ENCODE measurements around the gene PADI1. TPM values are rescaled to one million over a fixed set of nuclear protein-coding genes. Genes with fewer than 3 reads are reported as not detected.

Gene PADI1
- total RNA-seq, 1 donor from 2014 or later, result not detected

DNA sequence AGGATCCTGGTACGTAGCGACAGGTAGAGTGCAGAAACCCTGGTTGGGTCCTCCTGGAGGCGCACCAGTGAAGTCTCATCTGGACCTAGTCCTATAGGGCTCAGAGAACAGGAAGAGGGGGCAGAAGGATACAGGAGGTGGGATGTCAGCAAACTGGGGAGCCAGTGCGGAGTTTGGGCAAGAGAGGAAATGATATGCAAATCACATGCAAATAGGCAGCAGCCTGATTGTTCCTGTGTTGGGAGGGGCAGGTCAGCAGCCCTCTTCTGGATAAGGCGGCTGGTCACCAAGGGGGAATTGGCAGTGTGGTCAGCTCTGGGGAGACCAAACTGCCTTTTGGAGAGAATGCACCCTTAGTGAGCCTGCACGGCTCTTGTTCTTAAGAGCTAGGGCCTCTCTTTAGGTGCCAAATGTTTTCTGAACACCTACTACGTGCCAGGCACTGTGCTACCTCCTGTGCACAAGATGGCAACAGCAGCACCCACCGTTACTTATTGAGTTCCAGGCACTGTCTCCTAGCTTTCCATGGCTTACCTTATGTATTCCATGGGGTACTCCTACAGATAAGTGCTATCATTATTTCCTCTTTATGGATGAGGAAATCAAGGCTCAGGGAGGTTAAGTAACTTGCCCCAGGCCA is 25.9 kb downstream of the PADI1 start:
- H3K36me3 ChIP-seq, result no peaks in the 10 kb centered on the region
- H3K27me3 ChIP-seq, result no peaks in the 10 kb centered on the region
- peaks cover 0 to 4% of the 10 kb centered on the region in 2 donors for H3K4me1 ChIP-seq
- H3K9me3 ChIP-seq, result no peaks in the 10 kb centered on the region
- no peak for DNase-seq (ENCODE audit: low spot score in 2 of 2)
- TF ChIP-seq, protein P1, sequence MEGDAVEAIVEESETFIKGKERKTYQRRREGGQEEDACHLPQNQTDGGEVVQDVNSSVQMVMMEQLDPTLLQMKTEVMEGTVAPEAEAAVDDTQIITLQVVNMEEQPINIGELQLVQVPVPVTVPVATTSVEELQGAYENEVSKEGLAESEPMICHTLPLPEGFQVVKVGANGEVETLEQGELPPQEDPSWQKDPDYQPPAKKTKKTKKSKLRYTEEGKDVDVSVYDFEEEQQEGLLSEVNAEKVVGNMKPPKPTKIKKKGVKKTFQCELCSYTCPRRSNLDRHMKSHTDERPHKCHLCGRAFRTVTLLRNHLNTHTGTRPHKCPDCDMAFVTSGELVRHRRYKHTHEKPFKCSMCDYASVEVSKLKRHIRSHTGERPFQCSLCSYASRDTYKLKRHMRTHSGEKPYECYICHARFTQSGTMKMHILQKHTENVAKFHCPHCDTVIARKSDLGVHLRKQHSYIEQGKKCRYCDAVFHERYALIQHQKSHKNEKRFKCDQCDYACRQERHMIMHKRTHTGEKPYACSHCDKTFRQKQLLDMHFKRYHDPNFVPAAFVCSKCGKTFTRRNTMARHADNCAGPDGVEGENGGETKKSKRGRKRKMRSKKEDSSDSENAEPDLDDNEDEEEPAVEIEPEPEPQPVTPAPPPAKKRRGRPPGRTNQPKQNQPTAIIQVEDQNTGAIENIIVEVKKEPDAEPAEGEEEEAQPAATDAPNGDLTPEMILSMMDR (IDR thresholded peaks at IDR 0.05), result no peak
- no peak overlapping the region for H3K27ac ChIP-seq
- intact Hi-C loops (cut with DNase I), result no loop called here
- no peak overlapping the region for H3K4me3 ChIP-seq

DNA sequence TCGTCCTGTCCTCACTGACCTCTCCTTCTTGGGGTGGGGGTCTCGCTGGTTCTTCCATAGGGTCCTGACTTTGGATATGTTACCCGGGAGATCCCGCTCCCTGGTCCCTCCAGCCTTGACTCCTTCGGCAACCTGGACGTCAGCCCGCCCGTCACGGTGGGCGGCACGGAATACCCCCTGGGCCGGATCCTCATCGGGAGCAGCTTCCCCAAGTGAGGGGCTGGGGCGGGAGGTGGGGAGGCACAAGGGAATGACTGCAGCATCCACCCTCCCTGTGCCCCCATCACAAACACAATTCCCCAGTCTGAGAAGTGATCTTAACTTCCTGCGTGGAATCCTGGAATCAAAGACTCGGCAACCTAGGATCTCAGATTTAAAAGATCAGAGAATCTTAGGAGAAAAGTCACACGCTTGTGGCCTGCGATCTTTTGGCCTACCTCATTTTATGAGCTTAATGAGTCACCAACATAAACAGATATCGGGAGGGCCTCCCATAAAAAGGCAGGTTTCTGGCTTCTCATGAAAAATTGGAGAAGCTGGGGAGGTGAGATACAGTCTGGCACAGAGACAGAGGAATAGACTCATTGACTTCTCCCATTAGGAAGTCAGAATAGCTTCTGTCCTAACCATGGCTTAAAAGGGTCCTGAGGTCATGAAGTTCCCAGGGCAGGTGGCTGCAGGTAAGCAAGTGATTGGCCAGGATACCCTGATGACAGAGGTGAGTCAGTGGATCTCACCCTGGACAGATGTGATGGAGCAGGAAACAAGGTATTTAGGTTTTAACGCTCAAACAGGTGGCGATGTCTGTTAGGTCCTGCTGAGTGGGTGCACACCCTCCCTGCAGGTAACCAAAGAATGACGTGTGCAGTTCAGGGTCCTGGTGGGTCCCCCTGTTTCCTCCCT is 28.1 kb downstream of the PADI1 start:
- intact Hi-C loops (cut with DNase I), result no loop called here
- no peaks in the 10 kb centered on the region for H3K27me3 ChIP-seq
- TF ChIP-seq, protein P1 (IDR thresholded peaks at IDR 0.05), result no peak
- H3K4me3 ChIP-seq, result no peak overlapping the region
- no peak for DNase-seq (ENCODE audit: low spot score in 2 of 2)
- H3K27ac ChIP-seq, result no peak overlapping the region
- no peaks in the 10 kb centered on the region for H3K9me3 ChIP-seq
- peaks cover 0 to 4% of the 10 kb centered on the region in 2 donors for H3K4me1 ChIP-seq
- H3K36me3 ChIP-seq, result no peaks in the 10 kb centered on the region

DNA sequence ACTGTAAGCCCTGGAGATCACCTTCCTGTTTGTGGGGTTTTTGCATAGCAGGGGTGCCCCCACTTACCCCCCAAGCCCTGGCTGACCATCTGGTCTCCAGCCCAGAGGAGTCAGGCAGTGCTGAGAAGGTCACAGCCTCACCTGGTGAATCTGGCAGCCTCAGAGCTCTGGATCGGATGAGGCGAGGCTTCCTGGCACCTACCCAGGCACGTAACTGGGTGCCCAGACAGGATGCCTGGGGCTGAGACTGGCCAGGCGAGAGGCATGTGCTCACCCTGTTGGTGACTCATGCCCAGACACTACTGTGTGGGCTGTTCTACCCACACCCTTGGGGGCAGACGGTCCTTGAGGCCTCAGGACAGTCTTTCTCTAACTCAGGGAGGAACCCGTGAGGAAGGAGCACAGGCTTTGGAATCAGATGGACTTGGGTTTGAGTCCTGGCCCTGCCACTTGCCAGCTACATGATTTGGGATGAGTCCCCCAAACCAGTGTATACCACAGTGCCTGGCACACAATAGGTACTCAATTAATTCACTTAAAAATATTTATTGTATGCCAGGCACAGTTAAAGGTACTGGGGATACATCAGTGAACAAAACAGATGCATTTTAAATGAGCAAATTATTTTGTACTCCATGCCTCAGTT is 28.9 kb downstream of the PADI1 start:
- TF ChIP-seq, protein P1 (IDR thresholded peaks at IDR 0.05), result no peak
- Histone ChIP-seq H3K27me3 (no peaks in the 10 kb centered on the region), H3K9me3 (no peaks in the 10 kb centered on the region), H3K4me1 (peaks cover 0 to 4% of the 10 kb centered on the region in 2 donors), H3K36me3 (no peaks in the 10 kb centered on the region), H3K27ac (no peak overlapping the region), H3K4me3 (no peak overlapping the region)
- intact Hi-C loops (cut with DNase I), result no loop called here
- DNase-seq (ENCODE audit: low spot score in 2 of 2), result peak; percentile 30 to 66

DNA sequence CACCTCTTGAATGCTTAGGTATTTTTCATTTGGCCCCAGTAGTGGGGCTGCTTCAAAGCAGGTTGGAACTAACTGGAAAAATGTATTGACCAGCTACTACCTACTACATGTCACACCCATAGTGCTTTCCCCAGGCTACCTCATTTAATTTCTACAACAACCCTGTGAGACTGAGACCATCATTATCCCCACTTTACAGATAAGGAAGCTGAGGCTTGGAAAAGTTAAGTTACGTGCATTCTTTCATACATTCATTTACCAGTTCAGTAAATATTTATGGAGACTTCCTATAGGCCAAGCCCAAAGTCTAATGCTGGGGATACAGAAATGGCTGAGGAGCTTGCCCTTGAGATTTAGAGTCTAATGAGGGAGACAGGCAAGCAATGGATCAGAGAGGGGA is 29.5 kb downstream of the PADI1 start:
- TF ChIP-seq, protein P1 (IDR thresholded peaks at IDR 0.05), result no peak

DNA sequence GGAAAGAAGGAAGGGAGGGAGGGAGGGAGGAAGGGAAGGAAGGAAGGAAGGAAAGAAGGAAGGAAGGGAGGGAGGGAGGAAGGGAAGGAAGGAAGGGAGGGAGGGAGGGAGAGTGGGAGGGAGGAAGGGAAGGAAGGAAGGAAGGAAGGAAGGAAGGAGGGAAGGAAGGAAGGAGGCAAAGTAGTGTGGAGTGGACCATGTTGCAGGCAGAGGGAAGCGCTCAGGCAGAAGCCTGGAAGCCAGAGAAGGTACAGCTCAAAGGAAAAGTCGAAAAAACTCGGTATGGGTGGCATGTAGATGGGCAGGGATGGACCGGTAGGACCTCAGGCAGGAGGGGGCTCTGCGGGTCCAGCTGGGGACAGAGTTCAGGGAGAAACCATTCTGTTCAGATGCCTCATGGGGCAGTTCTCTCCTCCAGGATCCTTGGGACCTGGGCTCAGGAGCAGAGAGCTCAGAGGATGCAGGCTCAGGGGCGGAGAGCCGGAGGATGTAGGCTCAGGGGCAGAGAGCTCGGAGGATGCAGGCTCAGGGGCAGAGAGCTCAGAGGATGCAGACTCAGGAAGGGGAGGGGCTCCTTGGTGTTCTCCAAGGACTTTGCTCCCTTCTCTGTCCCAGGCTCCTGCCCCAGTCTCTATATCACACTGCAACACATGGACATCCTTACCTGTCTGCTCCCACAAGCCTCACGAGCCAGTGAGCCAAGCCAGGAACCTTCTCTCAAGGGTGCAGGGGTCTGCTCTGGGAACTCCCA is 30.4 kb downstream of the PADI1 start:
- intact Hi-C loops (cut with DNase I), result loop anchor here (5.0 kb wide), 2 partner anchors 178 to 273 kb away; no protein-coding TSS in a partner anchor
- no peak for DNase-seq (ENCODE audit: low spot score in 2 of 2)
- H3K36me3 ChIP-seq, result no peaks in the 10 kb centered on the region
- H3K9me3 ChIP-seq, result no peaks in the 10 kb centered on the region
- no peak overlapping the region for H3K27ac ChIP-seq
- TF ChIP-seq, protein P1 (IDR thresholded peaks at IDR 0.05), result no peak
- no peak overlapping the region for H3K4me3 ChIP-seq
- H3K4me1 ChIP-seq, result peaks cover 0 to 4% of the 10 kb centered on the region in 2 donors
- H3K27me3 ChIP-seq, result no peaks in the 10 kb centered on the region

More for the DNA sequence above, 29.5 kb downstream of the PADI1 start:
- Histone ChIP-seq H3K4me1 (peaks cover 0 to 4% of the 10 kb centered on the region in 2 donors), H3K9me3 (no peaks in the 10 kb centered on the region), H3K27ac (no peak overlapping the region), H3K27me3 (no peaks in the 10 kb centered on the region), H3K36me3 (no peaks in the 10 kb centered on the region), H3K4me3 (no peak overlapping the region)
- no peak for DNase-seq (ENCODE audit: low spot score in 2 of 2)
- intact Hi-C loops (cut with DNase I), result no loop called here
